GM12891 (cell line): ENCODE results near the gene ATF7IP2. TPM values are rescaled to one million over a fixed set of nuclear protein-coding genes. Genes with fewer than 3 reads are reported as not detected.
A peak's percentile ranks its signal among the peaks of the same experiment; 100 is the strongest.
"Not testable (repeated sequence)": the region's sequence is repeated elsewhere in the genome, so short reads cannot be mapped to it uniquely, and the experiment has no call there.

Experiments
- DNase-seq: peaks from one replicate; pipeline ENCODE4 v3.0.0; 2011; ENCODE audit warnings: low spot score; ENCODE audit not compliant: insufficient read length
- FAIRE-seq: peaks from 2 replicates; lab custom pipeline; 2011; peaks lifted over from hg19 to GRCh38; lab: Jason Lieb, UNC
- PAX5 ChIP-seq: IDR thresholded peaks from 2 replicates; pipeline ENCODE4 v1.6.1; 2011; ENCODE audit warnings: low read length, moderate library complexity, mild to moderate bottlenecking; ENCODE audit not compliant: insufficient read depth, severe bottlenecking
- POLR2A ChIP-seq: IDR thresholded peaks from 2 replicates; pipeline ENCODE4 v1.6.1; 2011; ENCODE audit warnings: low read depth, low read length, control low read depth
- POLR2AphosphoS5 ChIP-seq: IDR thresholded peaks from 2 replicates; pipeline ENCODE4 v1.6.1; 2011; ENCODE audit warnings: low read depth, low read length, control low read depth
- POU2F2 ChIP-seq: IDR thresholded peaks from 2 replicates; pipeline ENCODE4 v1.6.1; 2011; ENCODE audit warnings: low read depth, mild to moderate bottlenecking, control low read depth, low read length, moderate library complexity
- SPI1 ChIP-seq: IDR thresholded peaks from 2 replicates; pipeline ENCODE4 v1.6.1; 2011; ENCODE audit warnings: low read depth, low read length, control low read depth
- TAF1 ChIP-seq: IDR thresholded peaks from 2 replicates; pipeline ENCODE4 v1.6.1; 2011; ENCODE audit warnings: low read depth, low read length, control low read depth
- polyA plus RNA-seq: library from polyadenylated mRNA; unstranded; fragments of >200 nt; gene quantifications from one replicate; pipeline ENCODE4 v1.2.1, GENCODE V29; 2012; ENCODE audit warnings: low read depth, missing spikeins, inconsistent platforms; ENCODE audit not compliant: missing spikeins

The ATF7IP2 gene
- polyA plus RNA-seq, result 39.6 TPM

- DNase-seq (peak; percentile 84), FAIRE-seq (peak; percentile 99)
- TF ChIP-seq PAX5 (no peak), TAF1 (peak; percentile 68; the same call in 1 of the 2 replicates), POLR2AphosphoS5 (peak; percentile 96), SPI1 (peak; percentile 37), POU2F2 (peak; percentile 47), POLR2A (peak; percentile 96)
Observed at GRCh38 chr16:10385725-10386516, at the start of gene ATF7IP2. ATF7IP2 (plus strand) TSS chr16:10386061; CDS start chr16:10430621, 44,560 bp downstream.

- DNase-seq (no peak), FAIRE-seq (no peak)
- no peak for TF ChIP-seq TAF1
Observed at GRCh38 chr16:10338426-10338825, 47.4 kb upstream of the ATF7IP2 start.

GRCh38 chr16:10339777-10340732 is 45.8 kb upstream of the ATF7IP2 start:
- FAIRE-seq (no peak), DNase-seq (no peak)
- TF ChIP-seq TAF1 (no peak), POLR2AphosphoS5 (no peak), POU2F2 (no peak), POLR2A (no peak), PAX5 (no peak), SPI1 (no peak)

GRCh38 chr16:10343124-10343760 is 42.6 kb upstream of the ATF7IP2 start:
- TF ChIP-seq POU2F2 (no peak), POLR2AphosphoS5 (no peak), PAX5 (no peak), POLR2A (no peak), SPI1 (no peak), TAF1 (no peak)
- FAIRE-seq, result no peak
- DNase-seq, result no peak

GRCh38 chr16:10344699-10345098 is 41.2 kb upstream of the ATF7IP2 start:
- DNase-seq, FAIRE-seq: not testable (repeated sequence)

- FAIRE-seq, result no peak
Observed at GRCh38 chr16:10345629-10346028, 40.2 kb upstream of the ATF7IP2 start.

GRCh38 chr16:10349851-10350250 is 36.0 kb upstream of the ATF7IP2 start:
- DNase-seq, result no peak
- no peak for FAIRE-seq
- TF ChIP-seq PAX5 (no peak), POLR2AphosphoS5 (no peak), POLR2A (no peak), POU2F2 (no peak)

More at GRCh38 chr16:10345629-10346028, 40.2 kb upstream of the ATF7IP2 start:
- TF ChIP-seq POLR2AphosphoS5 (no peak), PAX5 (no peak), SPI1 (no peak), POU2F2 (no peak), TAF1 (no peak), POLR2A (no peak)
- DNase-seq, result no peak

GRCh38 chr16:10352262-10352661 is 33.6 kb upstream of the ATF7IP2 start:
- DNase-seq, result no peak
- no peak for TF ChIP-seq PAX5
- no peak for TF ChIP-seq TAF1
- no peak for TF ChIP-seq SPI1
- no peak for TF ChIP-seq POLR2AphosphoS5
- no peak for TF ChIP-seq POLR2A
- no peak for TF ChIP-seq POU2F2
- no peak for FAIRE-seq

- TF ChIP-seq TAF1 (no peak), PAX5 (no peak), POLR2AphosphoS5 (no peak)
- no peak for FAIRE-seq
- DNase-seq, result no peak
Observed at GRCh38 chr16:10355589-10355988, 30.3 kb upstream of the ATF7IP2 start.
